ENCODE results near the gene SNX6.
"Not testable (repeated sequence)": the region's sequence is repeated elsewhere in the genome, so short reads cannot be mapped to it uniquely, and the experiment has no call there.

Gene SNX6

DNA sequence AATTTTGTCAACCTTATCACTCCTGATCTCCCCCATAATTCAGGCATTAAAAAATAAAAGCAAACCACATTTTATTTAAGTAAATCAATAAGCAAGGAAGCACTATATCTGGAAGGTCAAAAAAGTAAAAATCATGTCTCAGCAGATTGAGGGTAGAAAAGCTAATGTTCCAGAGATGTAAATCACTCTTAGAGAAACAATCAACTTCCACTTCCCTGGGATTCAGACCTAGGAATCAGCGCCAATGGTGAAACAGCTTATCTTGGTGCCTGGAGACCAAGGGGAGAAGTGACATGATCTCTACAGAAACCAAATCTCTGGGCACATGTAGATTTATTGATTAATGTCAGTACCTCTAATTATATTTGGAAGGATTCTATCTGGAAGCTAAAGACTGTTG lies 10.9 kb upstream of the SNX6 start:
- no peak for DNase-seq (ENCODE audit: low read depth in 1 of 2, low spot score in 1 of 2)

DNA sequence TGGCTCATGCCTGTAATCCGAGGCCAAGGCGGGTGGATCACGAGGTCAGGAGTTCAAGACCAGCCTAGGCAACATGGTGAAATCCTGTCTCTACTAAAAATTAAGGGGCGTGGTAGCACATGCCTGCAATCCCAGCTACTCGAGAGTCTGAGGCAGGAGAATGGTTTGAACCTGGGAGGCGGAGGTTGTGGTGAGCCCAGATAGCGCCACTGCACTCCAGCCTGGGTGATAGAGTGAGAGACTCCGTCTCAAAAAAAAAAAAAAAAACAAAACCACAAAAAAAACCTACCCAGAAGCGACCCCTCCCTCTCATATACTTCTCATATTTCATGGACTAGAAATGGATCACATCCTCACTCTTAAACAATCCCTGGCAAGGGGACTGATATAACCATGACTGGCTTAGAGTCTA lies 4.4 kb upstream of the SNX6 start:
- DNase-seq (ENCODE audit: low read depth in 1 of 2, low spot score in 1 of 2) = not testable (repeated sequence)

DNA sequence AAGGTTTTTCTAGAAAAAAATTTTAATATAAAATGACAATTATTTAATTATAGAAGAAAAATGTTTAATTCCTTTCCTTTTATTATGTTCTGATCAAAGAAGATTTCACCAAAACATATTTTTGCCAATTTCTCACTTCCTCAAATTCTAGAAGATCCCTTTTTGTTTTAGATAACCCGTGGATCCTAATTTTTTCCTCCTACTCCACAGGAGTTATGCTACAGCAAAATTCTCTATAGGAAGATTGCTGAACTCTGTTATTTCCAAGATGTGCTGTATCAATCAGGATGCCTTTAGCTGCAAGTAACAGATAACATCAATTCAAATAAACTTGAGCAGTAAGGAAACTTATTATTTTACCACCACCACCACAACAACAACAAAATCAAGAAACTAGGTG lies 3.8 kb upstream of the SNX6 start:
- DNase-seq (ENCODE audit: low read depth in 1 of 2, low spot score in 1 of 2) = no peak

DNA sequence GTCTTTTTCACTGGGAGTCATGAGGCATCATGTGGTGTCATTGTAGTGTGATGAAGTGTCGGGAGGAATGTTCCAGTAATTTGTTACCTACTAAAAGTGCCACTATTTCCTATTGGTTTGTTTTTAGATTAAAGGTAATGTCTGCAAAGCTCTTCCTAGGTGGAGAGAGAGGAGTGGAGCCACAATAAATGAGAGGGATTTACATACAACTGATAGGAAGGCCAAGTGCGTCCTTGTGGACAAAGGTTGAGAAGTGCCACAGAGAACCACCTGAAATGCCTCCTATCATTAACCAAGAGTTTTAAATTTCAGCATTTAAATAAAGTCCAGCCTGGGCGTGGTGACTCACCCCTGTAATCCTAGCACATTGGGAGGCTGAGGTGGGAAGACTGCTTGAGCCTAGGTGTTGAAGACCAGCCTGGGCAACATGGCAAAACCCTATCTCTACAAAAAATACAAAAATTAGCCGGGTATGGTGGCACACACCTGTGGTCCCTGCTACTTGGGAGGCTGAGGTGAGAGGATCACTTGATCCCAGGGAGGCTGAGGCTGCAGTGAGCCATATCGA lies 2.5 kb upstream of the SNX6 start:
- no peak for DNase-seq (ENCODE audit: low read depth in 1 of 2, low spot score in 1 of 2)

DNA sequence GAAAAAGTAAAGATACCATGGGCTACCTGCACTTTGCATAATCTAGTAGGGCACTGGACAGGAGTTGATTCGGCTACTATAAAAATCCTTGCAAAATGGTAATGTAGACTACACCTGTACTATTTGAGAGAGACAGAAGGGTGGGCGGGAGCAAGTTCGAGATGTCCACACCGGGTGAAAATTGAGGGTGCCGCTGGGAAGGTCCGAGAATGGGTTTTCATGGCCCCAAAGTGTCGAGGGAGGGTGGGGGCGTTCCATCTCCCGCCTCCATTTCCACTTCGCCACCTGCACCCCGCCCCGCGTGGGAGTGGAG lies 648 bp downstream of the SNX6 start:
- no peak for DNase-seq (ENCODE audit: low read depth in 1 of 2, low spot score in 1 of 2)

DNA sequence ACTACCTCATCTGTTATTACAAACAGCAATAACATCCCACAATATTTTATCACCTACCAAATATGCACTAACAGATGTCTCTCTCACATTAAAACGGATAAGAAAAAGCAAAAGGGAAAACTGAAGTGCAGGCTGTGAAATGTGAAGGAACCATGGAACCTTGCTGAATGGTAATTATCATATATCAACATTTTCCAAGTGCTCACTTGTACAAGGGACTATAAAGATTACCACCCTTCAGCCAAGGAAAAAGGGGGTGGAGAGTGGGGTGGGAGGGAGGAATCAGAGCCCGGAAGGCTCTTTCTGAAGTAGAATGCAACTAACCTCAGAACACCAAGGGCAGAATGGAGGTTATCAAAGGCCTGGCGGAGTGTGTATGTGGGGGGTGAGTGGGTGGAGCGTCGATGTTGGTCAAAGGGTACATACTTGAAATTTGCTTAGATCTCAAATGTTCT lies 1.2 kb downstream of the SNX6 start:
- DNase-seq (ENCODE audit: low read depth in 1 of 2, low spot score in 1 of 2) = no peak

DNA sequence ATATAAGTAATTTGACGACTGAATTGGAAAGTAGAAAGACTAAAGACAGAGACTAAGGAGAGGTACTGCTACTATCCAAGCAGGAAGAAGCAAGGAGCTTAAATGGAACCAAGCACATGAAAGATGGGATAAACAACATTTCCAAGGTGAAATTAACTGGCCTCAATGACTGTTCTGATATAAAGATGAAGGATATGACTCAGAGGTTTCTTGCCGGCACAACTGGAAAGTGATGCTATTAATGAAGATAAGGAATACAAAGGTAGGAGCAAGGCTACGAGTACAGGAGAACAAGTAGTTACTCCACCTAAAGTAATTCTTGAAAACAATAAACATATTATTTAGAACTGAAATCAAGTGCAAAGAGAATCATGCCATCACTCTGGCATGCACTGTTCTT lies 6.4 kb downstream of the SNX6 start:
- DNase-seq (ENCODE audit: low read depth in 1 of 2, low spot score in 1 of 2) = no peak

DNA sequence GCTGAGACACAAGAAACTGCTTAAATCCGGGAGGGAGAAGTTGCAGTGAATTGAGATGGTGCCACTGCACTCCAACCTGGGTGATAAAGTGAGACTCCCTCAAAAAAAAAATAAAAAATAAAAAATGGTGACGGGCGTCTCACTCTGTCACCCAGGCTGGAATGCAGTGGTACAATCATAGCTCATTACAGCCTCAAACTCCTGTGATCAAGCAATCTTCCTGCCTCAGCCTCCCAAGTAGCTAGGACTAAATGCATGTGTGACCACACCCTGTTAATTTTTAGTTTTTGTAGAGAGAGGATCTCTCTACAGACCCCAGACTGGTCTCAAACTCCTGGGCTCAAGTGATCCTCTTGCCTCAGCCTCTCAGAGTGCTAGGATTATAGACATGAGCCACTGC lies 9.1 kb downstream of the SNX6 start:
- no peak for DNase-seq (ENCODE audit: low read depth in 1 of 2, low spot score in 1 of 2)

DNA sequence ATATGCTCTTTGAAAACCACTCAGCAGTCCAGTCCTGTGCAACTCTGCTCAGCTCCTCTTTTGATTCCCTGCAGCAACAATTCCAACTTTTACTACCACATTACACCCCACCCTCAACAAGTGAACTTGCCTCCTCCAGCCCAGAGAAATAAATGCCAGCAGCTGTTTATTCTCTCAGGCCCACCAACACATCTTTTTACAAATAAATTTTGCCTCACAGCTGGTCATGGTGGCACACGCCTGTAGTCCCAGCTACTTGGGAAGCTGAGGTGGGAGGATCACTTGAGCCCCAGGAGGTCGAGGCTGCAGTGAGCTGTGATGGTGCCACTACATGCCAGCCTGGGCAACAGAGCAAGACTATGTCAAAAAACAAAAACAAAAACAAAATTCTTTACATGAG lies 9.8 kb downstream of the SNX6 start:
- DNase-seq (ENCODE audit: low read depth in 1 of 2, low spot score in 1 of 2) = no peak

DNA sequence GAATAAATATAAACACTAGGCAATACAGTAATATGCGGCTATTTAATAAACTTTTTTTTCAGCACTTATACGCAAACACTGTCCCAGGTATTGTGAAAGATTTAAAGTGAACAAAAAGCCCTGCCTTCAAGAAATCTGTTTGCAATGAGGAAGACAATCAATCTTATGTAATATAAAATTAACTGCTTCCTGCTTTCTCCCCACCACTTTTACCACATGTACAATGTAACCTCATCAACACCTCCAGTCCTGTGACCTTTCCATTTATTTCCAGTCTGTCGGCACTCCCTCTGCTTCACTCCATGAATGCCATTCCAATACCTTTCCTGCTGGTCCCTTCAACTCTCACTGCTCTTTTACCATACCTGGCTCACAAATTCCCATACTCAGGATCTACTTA lies 10.5 kb downstream of the SNX6 start:
- DNase-seq (ENCODE audit: low read depth in 1 of 2, low spot score in 1 of 2) = no peak

DNA sequence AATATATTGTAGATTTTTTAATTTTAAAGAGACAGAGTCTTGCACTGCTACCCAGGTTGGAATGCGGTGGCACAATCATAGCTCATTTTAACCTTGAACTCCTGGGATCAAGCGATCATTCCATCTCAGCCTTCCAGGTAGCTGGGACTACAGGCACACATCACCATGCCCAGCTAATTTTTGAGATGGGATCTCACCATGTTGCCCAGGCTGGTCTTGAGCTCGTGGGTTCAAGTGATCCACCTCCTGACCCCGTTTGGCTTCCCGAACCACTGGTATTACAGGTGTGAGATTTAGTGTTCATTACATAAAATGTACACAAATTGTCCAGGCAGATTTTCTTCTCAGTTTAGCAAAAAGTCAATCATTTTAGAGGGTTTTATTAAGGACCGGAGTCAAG lies 13.6 kb downstream of the SNX6 start:
- no peak for DNase-seq (ENCODE audit: low read depth in 1 of 2, low spot score in 1 of 2)

DNA sequence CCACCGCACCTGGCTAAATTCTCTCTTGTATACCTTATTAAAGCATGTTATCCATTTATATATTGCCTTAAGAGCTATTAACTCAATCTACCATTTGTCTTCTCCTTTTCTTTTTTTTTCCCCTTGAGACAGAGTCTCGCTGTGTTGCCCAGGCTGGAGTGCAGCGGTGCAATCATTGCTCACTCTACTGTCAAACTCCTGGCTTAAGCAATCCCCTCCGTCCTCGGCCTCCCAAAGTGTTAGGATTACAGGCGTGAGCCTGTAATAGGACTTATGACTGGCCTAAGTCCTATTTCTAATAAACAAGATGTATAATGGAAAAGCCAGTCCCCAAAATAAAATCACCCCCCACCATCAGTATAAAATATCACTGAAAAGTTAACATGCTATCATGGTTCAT lies 14.4 kb downstream of the SNX6 start:
- DNase-seq (ENCODE audit: low read depth in 1 of 2, low spot score in 1 of 2) = no peak

DNA sequence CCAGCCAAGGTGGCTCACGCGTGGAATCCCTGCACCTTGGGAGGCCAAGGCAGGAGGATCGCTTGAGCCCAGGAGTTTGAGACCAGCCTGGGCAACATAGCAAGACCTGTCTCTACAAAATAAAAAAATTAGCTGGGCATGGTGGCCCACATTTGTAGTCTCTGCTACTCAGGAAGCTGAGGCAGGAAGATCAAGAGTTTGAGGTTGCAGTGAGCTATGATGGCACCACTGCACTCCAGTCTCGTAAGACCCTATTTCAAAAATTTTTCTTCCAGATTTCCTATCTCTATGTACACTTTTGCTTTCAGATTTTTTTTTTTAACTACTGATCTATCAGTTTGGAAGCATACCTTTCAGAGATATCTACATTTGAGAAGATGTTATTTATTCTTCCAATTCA lies 15.3 kb downstream of the SNX6 start:
- no peak for DNase-seq (ENCODE audit: low read depth in 1 of 2, low spot score in 1 of 2)

DNA sequence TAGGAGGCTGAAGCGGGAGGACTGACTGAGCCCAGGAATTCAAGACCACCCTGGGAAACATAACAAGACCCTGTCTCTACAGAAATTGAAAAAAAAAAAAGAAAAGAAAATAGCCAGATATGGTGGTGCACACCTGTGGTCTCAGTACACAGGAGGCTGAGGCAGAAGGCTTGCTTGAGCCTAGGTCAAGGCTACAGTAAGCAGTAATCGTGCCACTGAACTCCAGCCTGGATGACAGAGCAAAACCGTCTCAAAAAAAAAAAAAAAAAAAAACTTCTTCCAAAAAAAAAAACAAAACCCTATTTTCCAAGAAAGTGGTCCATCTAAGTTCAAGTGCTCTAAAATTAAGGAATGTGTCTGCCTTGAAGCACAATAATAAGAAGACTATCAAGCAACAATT lies 19.8 kb downstream of the SNX6 start:
- DNase-seq (ENCODE audit: low read depth in 1 of 2, low spot score in 1 of 2) = no peak

DNA sequence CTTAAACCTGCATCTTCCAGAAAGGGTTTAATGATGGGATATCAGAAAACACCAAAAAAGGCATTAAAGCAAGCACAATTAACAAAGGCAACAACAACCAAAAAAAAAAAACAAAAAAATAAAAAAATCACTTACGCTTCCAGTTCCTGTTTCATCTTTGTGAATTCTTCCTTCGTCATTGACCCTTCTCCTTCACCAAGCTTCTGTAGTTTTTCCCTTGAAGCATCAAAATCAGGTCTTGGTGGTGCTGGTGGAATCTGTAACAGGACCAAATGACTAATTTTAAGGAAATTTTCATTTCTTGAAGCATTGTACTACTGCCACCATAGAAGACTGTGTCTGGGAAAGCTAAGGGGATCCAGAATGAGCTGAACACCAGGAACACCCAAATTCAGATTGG lies 24.5 kb downstream of the SNX6 start:
- DNase-seq (ENCODE audit: low read depth in 1 of 2, low spot score in 1 of 2) = no peak

DNA sequence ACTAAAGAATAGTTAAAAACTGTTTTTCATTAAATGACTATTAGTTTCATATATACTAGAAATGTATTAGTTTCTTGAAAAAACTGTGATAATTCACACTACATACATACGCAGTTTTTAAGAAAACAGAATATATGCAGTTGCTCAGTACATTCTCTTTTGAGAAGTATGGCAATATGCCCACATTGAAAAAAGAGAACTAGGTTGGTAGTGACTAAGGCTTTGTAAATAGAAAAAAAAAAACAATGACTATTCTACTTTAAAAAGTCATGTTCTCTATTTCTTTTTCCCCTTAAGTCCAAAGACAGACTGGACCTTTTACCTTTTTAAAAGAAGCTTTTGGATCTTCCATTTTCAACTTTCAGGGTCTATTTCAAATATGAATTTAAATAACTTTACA lies 25.0 kb downstream of the SNX6 start:
- no peak for DNase-seq (ENCODE audit: low read depth in 1 of 2, low spot score in 1 of 2)

DNA sequence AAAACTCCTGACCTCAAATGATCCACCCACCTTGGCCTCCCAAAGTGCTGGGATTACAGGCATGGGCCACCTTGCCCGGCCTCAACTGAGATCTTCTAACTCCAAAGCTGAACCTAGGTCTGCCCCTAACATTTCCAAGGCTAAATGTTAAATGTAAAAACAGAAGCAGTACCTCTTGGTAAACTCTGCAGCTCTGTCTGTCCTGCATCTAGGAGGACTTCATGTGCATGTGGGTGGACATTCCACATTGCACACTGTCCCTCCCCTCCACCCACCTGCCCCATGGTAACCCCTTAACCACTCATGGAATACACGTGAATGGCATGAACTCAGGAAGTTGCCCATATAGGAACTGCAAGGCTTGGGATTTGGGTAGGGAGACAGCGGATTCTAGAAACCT lies 33.1 kb downstream of the SNX6 start:
- no peak for DNase-seq (ENCODE audit: low read depth in 1 of 2, low spot score in 1 of 2)

DNA sequence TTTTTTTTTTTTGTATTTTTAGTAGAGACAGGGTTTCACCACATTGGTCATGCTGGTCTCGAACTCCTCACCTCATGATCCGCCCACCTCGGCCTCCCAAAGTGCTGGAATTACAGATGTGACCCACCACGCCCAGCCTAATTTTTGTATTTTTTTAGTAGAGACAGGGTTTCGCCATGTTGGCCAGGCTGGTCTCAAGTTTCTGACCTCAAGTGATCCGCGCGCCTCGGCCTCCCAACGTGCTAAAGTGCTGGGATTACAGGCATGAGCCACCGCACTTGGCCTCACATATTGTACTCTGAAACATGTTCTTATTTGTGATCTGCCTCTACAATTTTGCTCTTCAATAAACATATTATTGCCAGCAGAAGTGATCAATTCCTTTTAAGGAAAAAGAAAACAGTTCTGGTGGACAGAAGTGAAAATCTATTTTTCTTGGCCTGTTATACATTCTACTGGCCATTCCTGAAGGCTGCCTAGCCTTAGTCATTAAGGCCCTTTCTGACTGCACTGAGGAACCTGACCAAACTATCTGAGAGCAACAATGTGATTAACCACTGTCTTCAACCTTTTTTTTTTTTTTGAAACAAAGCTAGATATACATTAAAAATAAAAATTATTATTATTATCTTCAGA lies 36.1 kb downstream of the SNX6 start:
- DNase-seq (ENCODE audit: low read depth in 1 of 2, low spot score in 1 of 2) = no peak

DNA sequence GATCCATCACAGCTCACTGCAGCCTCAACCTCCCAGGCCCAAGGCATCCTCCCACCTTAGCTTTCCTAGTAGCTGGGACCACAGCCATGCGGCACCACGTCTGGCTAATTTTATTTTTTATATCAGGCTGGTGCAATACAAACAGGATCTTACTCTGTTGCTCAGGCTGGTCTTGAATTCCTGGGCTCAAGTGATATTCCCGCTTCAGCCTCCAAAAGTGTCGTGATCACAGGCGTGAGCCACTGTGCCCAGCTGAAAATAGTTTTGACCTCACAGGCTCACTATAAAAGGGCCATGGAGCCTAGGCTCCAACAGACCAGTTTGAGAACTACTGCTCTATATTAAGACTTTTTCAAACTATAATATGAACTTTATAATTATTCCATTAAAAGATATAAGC lies 37.3 kb downstream of the SNX6 start:
- no peak for DNase-seq (ENCODE audit: low read depth in 1 of 2, low spot score in 1 of 2)

DNA sequence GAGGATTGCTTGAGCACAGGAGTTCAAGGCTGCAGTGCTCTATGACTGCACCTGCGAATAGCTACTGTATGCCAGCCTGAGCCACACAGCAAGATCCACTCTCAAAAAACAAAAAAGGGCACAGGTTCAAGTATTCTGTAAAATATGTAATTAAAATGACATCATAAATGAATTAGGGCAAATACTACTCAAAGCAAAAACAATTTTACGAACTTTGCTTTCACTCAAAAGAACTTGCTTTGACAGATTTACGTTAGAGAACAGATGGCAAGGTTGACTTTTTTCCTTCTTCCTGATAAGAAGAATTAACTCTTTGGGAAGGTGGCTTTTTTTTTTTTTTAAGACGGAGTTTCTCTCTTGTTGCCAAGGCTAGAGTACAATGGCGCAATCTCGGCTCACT lies 46.4 kb downstream of the SNX6 start:
- DNase-seq (ENCODE audit: low read depth in 1 of 2, low spot score in 1 of 2) = no peak

DNA sequence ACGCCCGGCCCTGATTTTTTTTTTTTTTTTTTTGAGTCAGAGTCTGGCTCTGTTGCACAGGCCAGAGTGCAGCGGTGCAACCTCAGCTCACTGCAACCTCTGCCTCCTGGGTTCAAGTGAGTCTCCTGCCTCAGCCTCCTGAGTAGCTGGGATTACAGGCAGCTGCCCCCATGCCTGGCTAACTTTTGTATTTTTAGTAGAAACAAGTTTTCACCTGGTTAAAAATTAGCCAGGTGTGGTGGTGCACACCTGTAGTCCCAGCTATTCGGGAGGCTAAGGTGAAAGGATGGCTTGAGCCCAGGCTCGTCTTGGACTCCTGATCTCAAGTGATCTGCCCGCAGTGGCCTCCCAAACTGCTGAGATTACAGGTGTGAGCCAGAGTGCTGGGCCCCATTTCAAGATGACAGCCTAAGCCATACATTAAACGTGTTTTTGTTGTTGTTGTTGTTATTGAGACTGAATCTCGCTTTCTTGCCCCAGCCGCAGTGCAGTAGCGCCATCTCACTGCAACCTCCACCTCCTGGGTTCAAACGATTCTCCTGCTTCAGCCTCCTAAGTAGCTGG lies 47.7 kb downstream of the SNX6 start:
- DNase-seq (ENCODE audit: low read depth in 1 of 2, low spot score in 1 of 2) = no peak

DNA sequence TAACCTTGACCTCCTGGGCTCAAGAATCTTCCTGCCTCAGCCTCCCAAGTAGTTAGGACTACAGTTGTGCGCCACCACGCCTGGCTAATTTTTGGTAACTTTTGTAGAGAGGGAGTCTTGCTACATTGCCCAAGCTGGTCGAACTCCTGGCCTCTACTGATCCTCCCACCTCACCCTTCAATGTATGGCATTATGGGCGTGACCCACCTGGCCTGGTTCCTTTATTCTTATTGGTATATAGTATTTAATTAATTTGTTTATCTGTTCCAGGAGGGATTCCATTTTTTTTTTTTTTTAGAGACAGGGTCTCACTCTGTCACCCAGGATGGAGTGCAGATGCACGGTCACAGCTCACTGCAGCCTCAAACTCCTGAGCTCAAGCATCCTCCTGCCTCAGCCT lies 49.6 kb downstream of the SNX6 start:
- no peak for DNase-seq (ENCODE audit: low read depth in 1 of 2, low spot score in 1 of 2)

DNA sequence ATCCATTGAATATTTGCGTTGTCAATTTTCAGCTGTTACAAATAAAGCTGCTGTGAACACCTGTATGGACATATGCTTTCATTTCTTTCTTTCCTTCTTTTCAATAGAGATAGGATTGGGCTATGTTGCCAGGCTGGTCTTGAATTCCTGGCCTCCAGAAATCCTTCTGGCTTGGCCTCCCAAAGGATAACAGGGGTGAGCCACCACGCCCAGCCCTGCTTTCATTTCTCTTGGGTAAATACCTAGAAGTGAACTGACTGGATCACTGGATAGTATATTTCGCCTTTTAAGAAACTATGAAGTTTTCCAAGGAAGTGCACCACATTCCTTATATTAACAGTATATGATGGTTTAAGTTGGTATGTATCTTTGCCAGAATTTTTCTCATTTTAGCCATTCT lies 58.2 kb downstream of the SNX6 start:
- DNase-seq (ENCODE audit: low read depth in 1 of 2, low spot score in 1 of 2) = no peak

All from stimulated activated CD4-positive, alpha-beta T cell treated with anti-CD3 and anti-CD28 coated beads, Interleukin-15, amount 100 ng/mL, for 1 hour (primary cell).